ENCODE results near the gene GPC1.

DNA sequence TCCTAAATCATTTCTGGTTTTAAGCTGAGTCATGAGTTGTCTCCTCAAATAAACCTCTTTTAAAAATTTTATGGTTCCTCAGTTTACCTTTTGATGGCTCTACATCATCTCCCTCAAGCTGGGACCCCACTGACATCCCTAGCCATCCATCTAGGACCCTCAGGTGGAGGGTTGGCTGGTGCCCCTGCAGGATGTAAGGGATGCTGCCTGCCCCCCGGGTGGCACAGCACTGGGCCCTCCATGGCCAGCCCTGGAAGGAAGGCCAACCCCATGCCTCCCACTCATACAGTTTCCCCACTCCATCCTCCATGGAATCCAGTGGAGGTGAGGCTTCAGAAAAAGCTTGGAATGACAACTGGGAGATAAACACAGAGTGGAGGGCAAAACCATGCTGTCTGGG, 17.2 kb upstream of the GPC1 start:
- TF ChIP-seq, protein P1, sequence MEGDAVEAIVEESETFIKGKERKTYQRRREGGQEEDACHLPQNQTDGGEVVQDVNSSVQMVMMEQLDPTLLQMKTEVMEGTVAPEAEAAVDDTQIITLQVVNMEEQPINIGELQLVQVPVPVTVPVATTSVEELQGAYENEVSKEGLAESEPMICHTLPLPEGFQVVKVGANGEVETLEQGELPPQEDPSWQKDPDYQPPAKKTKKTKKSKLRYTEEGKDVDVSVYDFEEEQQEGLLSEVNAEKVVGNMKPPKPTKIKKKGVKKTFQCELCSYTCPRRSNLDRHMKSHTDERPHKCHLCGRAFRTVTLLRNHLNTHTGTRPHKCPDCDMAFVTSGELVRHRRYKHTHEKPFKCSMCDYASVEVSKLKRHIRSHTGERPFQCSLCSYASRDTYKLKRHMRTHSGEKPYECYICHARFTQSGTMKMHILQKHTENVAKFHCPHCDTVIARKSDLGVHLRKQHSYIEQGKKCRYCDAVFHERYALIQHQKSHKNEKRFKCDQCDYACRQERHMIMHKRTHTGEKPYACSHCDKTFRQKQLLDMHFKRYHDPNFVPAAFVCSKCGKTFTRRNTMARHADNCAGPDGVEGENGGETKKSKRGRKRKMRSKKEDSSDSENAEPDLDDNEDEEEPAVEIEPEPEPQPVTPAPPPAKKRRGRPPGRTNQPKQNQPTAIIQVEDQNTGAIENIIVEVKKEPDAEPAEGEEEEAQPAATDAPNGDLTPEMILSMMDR (conservative IDR thresholded peaks at IDR 0.05): no peak
- no peak for TF ChIP-seq ZFX (IDR thresholded peaks at IDR 0.05)

Measured in C4-2B (cell line).